GM19240 (cell line): ENCODE results near the gene MEIKIN.

ENCODE experiments used
- DNase-seq: peaks from one replicate; pipeline ENCODE4 v3.0.0; 2011; ENCODE audit warnings: low spot score; ENCODE audit not compliant: insufficient read length

MEIKIN gene

GRCh38 chr5:131945551-131946168, at the start of gene MEIKIN:
Gene MEIKIN (minus strand): TSS chr5:131945663. CDS start chr5:131945505, 158 bp downstream.
- no peak for DNase-seq

GRCh38 chr5:131994533-131995226, 49.2 kb upstream of the MEIKIN start:
- DNase-seq, result no peak

- DNase-seq, result no peak
Measured at GRCh38 chr5:131994090-131994489, 48.6 kb upstream of the MEIKIN start.

GRCh38 chr5:131993676-131994075, 48.2 kb upstream of the MEIKIN start:
- DNase-seq, result no peak

- no peak for DNase-seq
Measured at GRCh38 chr5:131992370-131992769, 46.9 kb upstream of the MEIKIN start.

GRCh38 chr5:131991593-131992324, 46.3 kb upstream of the MEIKIN start:
- DNase-seq, result no peak

- DNase-seq, result no peak
Measured at GRCh38 chr5:131990716-131991115, 45.3 kb upstream of the MEIKIN start.

- DNase-seq, result no peak
Measured at GRCh38 chr5:131988601-131989000, 43.1 kb upstream of the MEIKIN start.

GRCh38 chr5:131987251-131987650, 41.8 kb upstream of the MEIKIN start:
- no peak for DNase-seq

GRCh38 chr5:131986161-131986912, 40.9 kb upstream of the MEIKIN start:
- no peak for DNase-seq

GRCh38 chr5:131984956-131985665, 39.6 kb upstream of the MEIKIN start:
- no peak for DNase-seq

GRCh38 chr5:131983244-131983771, 37.8 kb upstream of the MEIKIN start:
- DNase-seq, result no peak

GRCh38 chr5:131981516-131981915, 36.1 kb upstream of the MEIKIN start:
- no peak for DNase-seq

- no peak for DNase-seq
Measured at GRCh38 chr5:131980696-131981095, 35.2 kb upstream of the MEIKIN start.

GRCh38 chr5:131979816-131980215, 34.4 kb upstream of the MEIKIN start:
- DNase-seq, result no peak

- no peak for DNase-seq
Measured at GRCh38 chr5:131977212-131977604, 31.7 kb upstream of the MEIKIN start.

GRCh38 chr5:131976414-131977211, 31.1 kb upstream of the MEIKIN start:
- DNase-seq, result no peak

GRCh38 chr5:131974956-131975726, 29.7 kb upstream of the MEIKIN start:
- no peak for DNase-seq

- DNase-seq, result no peak
Measured at GRCh38 chr5:131974622-131974955, 29.1 kb upstream of the MEIKIN start.
